ENCODE data around the gene EPN2.

DNA sequence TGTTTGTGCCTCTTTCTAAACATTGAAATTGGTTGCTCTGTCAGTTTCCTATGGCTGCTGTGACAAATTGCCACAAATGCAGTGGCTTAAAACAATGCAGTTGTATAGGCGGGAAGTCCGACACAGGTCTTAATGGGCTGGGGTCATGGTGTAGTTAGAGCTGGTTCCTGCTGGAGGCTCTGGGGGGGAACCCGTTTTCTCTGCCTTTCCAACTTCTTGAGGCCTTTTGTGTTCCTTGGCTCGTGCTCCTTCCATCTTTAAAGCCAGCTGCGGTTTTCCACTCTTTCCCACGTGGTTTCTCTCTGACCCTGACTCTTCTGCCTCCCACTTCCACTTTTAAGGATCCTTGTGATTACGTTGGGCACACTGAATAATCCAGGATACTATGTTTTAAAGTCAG is 12.5 kb downstream of the EPN2 start:
- no peak for TF ChIP-seq CTCF (conservative IDR thresholded peaks at IDR 0.05; ENCODE audit: low read length)
- no peak for TF ChIP-seq EZH2phosphoT487 (IDR thresholded peaks at IDR 0.05; ENCODE audit: borderline replicate concordance, low read depth, low read length)

Measured in OCI-LY7 (cell line).